HG02840 (cell line): ENCODE measurements around the gene ARHGEF16.

Experiments used
- ATAC-seq: cut with Tn5 transposase; IDR thresholded peaks from one replicate; pipeline ENCODE4 v1.9.1; 2021; ENCODE audit warnings: mild to moderate bottlenecking, moderate library complexity, moderate number of reproducible peaks; ENCODE audit not compliant: unreplicated experiment, low FRiP score

ARHGEF16 gene

DNA sequence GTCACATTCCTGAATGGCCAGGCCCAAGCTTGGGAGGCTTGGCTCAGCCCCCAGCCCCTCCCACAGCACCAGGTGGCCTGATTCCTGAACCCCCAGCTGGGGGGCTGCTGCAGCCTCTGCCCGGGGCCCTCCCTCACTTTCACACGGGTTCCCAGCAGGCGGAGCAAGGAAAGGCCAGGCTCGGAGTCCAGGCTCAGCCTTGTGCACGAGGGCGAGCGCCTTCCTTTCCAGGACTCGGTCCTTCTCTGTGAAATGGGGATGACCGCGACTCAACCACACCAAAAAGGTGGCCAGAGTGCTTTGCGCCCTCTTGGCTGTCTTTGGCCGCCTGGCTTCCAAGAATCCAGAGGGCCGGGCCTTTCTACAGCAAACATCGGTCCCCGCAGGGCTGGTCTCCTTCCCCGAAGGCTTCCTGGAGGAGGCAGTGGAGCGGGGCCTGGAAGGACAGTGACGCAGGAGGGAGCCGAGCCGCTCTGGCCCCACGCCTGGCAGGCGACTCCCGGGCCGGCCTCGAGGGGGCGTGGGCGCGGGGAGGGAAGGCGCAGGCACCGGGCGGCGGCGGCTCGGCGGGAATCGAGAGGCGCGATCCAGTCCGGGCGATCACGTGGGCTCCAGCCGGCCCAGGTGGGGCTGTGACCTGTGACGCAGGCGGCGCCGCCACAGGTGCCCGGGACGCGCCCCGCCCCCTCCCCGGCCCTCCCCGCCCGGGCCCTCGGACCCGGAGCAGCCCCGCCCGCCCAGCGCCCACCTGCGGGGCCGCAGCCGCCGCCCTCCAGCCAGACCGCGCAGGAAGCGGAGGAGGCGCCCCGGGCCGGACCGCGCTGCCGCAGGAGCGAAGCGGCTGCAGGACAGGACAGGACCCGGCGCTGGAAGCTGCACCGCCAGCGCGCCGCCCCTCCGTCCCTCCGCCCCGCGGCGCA, at the start of gene ARHGEF16:
Gene ARHGEF16 (plus strand): TSS at position 775 of the 920 bp plus-strand sequence. CDS start 8,420 bp downstream, outside the sequence.
- no peak for ATAC-seq

GRCh38 chr1:3404801-3405200, 49.7 kb upstream of the ARHGEF16 start:
- no peak for ATAC-seq

DNA sequence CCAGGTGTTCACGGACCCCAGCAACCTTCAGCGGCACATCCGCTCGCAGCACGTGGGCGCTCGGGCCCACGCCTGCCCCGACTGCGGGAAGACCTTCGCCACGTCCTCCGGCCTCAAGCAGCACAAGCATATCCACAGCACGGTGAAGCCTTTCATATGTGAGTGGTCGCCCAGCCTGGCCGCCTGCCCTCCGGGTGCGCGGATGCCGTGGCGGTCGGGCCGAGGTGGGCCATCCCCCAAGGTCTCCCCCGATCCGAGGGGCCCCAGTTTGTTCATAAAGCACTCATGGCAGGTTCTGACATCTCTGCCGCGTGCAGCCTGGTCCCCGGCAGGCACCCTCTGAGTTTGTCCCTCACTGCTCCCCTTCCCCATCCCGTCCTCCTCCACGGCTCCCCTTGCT, 49.0 kb upstream of the ARHGEF16 start:
- ATAC-seq = no peak

DNA sequence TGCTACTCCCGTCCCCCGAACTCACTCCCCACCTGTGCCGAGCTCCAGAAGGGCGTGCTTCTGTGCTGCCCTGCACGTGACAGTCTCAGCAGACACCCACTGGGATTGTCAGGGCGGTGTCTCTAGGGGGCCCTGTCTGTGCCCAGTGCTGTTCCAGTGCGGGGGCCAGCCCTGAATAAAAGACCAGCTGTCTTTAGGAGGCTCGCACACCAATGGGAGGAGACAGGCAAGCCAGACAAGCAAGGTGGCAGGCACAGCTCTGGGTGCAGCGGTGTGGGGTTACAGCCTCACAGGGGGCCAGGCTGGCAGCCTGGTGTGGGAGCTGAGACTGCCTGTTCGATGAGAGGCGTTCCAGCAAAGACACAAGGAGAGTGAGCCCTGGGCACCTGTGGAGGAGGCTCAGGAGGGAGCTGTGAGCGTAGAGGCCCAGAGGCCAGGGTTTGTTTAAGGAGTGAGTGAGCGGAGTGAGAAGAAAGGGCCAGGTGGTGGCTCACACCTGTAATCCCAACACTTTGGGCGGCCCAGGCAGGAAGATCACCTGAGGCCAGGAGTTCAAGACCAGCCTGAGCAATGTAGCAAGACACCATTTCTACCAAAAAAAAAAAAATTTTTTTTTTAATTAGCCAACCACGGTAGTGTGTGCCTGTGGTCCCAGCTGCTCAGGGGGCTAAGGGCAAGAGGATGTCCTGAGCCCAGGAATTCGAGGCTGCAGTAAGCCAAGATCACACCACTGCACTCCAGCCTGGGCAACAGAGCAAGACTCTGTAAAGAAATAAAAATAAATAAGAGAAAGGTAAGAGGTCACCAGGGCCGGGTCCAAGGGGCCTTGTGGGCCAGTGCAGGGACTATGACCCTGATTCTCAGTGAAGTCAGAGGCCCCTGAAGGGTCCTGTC, 48.2 kb upstream of the ARHGEF16 start:
- no peak for ATAC-seq

DNA sequence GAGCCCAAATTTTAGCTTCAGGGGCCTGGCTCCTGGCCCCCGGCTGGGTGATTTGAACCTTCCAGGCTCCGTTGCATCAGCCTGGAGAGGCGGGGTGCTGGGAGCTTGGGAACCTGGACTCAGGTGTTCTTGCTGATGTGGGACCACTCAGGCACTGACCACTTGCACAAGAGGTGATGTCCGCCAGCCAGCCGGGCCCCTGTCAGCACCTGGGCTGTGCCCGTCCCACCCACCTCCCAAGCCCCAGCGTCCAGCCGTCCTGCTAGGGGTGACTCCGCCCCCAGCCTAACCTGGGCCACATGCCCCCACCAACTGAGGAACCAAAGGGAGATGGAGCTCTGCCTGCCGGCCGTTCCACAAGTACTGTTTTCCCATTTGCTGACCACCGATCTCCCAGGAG, 47.4 kb upstream of the ARHGEF16 start:
- ATAC-seq = no peak

DNA sequence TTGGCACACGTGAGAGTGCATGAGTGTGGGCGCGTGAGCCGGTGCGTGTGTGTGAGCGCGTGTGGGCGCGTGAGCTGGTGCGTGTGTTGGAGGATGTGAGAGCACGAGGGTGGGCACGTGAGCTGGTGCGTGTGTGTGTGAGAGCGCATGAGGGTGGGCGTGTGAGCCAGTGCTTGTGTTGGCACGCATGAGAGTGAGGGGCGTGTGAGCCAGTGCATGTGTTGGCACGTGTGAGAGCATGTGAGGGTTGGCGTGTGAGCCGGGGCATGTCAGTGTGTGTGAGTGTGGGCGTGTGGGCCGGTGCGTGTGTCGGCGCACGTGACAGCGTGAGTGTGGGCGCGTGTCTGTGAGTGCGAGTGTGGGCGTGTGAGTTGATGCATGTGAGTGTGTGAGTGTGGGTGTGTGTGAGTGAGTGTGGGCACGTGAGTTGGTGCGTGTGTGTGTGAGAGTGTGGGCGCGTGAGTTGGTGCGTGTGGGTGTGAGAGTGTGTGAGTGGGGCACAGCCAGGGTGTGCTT, 45.7 kb upstream of the ARHGEF16 start:
- no peak for ATAC-seq

DNA sequence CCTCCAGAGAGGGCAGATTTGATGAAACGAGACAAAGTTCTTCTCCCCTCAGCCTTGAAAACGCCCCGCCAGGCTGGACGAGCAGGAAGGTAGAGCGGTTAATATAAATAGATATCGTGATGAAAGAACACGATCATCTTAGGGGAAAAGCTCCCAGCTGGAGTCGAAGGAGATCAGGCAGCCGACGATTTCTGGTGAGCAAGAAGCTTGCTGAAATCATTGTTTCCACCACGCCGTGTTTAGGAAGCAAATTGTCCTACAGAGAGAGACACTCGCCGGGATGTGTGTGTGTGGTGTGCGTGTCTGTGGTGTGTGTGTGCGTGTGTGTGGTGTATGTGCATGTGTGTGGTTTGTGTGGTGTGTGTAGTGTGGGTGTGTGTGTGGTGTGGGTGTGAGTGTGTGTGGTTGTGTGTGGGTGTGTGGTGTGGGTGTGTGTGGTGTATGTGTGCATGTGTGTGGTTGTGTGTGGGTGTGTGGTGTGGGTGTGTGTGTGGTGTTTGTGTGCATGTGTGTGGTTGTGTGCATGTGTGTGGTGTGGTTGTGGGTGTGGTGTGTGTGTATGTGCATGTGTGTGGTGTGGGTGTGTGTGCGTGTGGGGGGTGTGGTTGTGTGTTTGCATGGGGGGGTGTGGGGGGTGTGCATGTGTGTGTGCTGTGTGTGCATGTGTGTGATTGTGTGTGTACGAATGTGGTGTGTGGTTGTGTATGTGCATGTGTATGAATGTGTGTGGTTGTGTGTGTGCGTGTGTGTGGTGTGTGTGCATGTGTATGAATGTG, 44.9 kb upstream of the ARHGEF16 start:
- ATAC-seq = no peak

DNA sequence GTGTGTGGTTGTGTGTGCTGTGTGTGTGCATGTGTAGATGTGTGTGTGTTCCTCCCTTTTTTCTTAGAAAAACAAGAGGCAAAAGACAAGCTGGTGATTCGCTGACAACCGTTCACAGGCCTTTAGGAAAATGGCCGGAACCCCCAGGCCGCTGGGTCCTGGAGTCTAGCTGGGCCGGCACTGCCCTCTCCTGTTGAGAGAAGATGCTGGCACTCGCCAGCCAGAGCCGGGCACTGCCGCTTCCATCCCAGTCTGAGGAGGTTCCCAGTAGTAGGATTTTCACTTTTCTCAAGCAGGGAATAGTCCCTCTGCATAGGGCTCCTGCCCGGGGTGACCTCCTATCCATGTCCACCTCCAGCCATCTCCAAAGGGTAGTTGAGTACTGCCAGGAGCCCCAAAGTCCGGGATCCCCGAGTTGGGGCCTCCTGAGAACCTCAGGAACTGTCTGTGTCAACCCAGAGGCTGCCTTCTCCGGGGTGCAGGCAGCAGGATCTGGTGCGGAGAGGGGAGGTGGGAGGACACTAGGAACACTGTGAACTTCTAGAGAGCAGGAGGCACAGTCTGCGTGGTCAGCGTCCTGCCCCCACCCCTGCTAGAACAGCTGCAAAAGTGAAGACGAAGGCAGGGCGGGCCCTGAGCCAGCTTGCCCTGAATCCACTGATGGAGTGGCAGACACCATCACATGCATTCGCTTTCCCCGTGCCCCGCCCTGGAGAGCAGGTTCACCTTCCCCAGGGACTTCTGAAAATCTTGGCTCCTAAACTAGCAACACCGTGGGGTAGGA, 44.1 kb upstream of the ARHGEF16 start:
- no peak for ATAC-seq

GRCh38 chr1:3411806-3412205, 42.7 kb upstream of the ARHGEF16 start:
- ATAC-seq = no peak

- no peak for ATAC-seq
These were observed 42.1 kb upstream of the ARHGEF16 start for GRCh38 chr1:3412376-3412775.

DNA sequence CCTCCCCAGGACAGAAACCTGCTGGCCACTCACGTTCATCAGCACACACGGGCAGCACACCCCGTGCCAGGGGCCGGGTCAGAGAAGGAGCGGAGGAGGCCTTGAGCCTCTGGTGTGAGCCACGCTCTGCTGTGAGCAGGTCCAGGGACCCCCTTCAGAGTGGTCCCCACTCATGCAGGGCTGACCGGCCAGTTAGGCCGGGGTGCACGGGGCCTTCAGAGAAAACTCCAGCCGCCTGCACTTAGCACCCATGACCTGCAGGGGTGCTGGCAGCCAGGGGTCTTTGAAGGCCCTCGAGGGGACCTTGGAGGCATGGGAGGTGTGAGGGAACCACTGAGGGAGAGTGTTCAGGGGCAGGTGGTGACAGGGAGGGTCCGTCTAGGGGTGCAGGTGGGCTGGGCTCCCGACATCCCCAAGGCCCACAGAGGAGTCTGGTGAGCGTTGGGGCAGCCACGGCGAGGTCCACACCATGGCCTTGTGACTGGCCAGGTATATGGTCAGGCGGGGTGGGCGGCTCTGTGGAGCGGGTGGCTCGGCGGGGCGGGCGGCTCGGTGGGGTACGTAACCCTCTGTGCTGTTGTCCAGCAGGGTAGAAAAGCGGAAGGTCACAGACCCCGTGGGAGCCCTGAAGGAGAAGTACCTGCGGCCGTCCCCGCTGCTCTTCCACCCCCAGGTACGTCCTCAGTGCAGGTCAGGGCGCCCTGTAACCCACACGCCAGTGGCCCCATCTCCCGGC, 40.3 kb upstream of the ARHGEF16 start:
- ATAC-seq = no peak

GRCh38 chr1:3415260-3416090, 39.0 kb upstream of the ARHGEF16 start:
- ATAC-seq = no peak

GRCh38 chr1:3417082-3417739, 37.3 kb upstream of the ARHGEF16 start:
- ATAC-seq = no peak

GRCh38 chr1:3417934-3418333, 36.5 kb upstream of the ARHGEF16 start:
- ATAC-seq = no peak

- ATAC-seq = no peak
These were observed 35.9 kb upstream of the ARHGEF16 start for GRCh38 chr1:3418600-3418999.

DNA sequence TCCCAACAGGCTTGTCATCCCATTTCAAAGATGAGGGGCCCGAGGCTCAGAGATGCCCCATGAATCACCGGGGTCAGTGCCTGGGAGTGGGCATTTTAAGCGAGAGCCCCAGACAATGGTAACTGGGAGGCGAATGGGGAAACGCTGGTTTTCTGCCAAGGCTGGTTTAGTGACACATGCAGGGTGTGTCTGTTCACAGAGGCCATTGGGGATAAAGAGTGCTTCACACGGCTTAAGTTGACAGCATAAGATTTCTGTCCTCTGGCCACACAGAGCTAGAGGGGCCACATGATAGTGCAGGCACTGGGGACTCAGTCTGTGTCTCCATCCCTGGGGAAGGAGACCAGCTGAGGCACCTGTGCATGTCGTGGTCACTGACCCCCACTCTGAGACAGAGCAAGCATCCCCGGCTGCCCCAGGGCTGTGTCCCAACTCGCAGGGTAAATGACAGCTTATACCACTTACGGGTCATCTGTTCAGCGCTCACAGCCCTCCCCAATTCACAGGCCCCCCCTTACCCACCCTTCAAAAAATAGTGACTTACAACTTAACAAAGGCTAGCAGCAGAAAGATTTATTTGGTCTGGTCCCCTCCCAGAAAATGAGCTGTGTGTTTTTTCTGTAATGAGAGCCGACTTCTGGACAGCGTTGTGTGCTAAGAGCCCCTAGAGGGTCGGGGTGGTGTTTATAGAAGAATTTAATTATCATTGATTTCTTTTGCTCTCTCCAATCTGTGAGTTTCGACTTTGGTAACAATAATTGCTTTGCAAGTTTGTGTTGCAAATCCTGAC, 34.9 kb upstream of the ARHGEF16 start:
- no peak for ATAC-seq
